IMR-90 (cell line): ENCODE data around the gene GRIA3. TPM values are rescaled to one million over a fixed set of nuclear protein-coding genes. Genes with fewer than 3 reads are reported as not detected.

Source experiments
- ATAC-seq: fragments of 200-7000 bp; cut with Tn5 transposase; 2 replicates; pipeline ENCODE4 v1.9.1; 2020; ENCODE audit warnings: low read depth, mild to moderate bottlenecking, moderate library complexity
- BruUV-seq: library from RNA; stranded (reverse); fragments of 400-500 nt; replicated peaks from 2 replicates; lab custom pipeline; 2021; lab: Mats Ljungman, UMichigan
- CTCF ChIA-PET: fragments of 300-600 bp; formaldehyde crosslinking; extraction: SDS; loops from one replicate; lab custom pipeline; 2021; ENCODE audit warnings: antibody characterized with exemption; lab: Yijun Ruan, JAX
- POLR2A ChIA-PET: fragments of 300-600 bp; sonication (Branson Sonifier 250); formaldehyde crosslinking; loops from one replicate; lab custom pipeline; 2022; ENCODE audit warnings: antibody characterized with exemption; ENCODE audit not compliant: unreplicated experiment; lab: Charles Lee
- DNase-seq: peaks from one replicate; pipeline ENCODE4 v3.0.0; 2013
- H2AFZ ChIP-seq: replicated peaks from 2 replicates; pipeline ENCODE3; 2013; ENCODE audit warnings: low read length, mild to moderate bottlenecking; ENCODE audit not compliant: poor library complexity
- H2AK5ac ChIP-seq: 2 replicates; pipeline ENCODE4 v1.6.1; 2013; ENCODE audit warnings: low read depth, low read length, inconsistent platforms
- H2AK9ac ChIP-seq: replicated peaks from 2 replicates; pipeline ENCODE3; 2013; ENCODE audit warnings: mild to moderate bottlenecking, low read depth, low read length, moderate library complexity; ENCODE audit not compliant: poor library complexity
- H2BK120ac ChIP-seq: 2 replicates; pipeline ENCODE4 v1.6.1; 2013; ENCODE audit warnings: low read depth, low read length, inconsistent platforms
- H2BK15ac ChIP-seq: 3 replicates; pipeline ENCODE4 v1.6.1; 2013; ENCODE audit warnings: low read depth, low read length, inconsistent platforms
- H2BK20ac ChIP-seq: 2 replicates; pipeline ENCODE4 v1.6.1; 2013; ENCODE audit warnings: low read depth, mild to moderate bottlenecking, inconsistent platforms, low read length, moderate library complexity
- H2BK5ac ChIP-seq: 2 replicates; pipeline ENCODE4 v1.6.1; 2013; ENCODE audit warnings: mild to moderate bottlenecking, low read depth, low read length, inconsistent platforms; ENCODE audit not compliant: poor library complexity, severe bottlenecking
- H3K14ac ChIP-seq: replicated peaks from 2 replicates; pipeline ENCODE4 v1.6.1; 2013; ENCODE audit warnings: low read depth, low read length, inconsistent platforms
- H3K18ac ChIP-seq: 2 replicates; pipeline ENCODE4 v1.6.1; 2013; ENCODE audit warnings: low read depth, low read length, control low read depth
- H3K23ac ChIP-seq: 2 replicates; pipeline ENCODE4 v1.6.1; 2013; ENCODE audit warnings: low read depth, low read length, inconsistent platforms
- H3K27ac ChIP-seq: 2 replicates; pipeline ENCODE4 v1.5.1; 2013; ENCODE audit warnings: mild to moderate bottlenecking, control low read depth, low read length; ENCODE audit not compliant: insufficient read depth
- H3K27me3 ChIP-seq: 2 replicates; pipeline ENCODE4 v1.6.1; 2013; ENCODE audit warnings: low read length; ENCODE audit not compliant: control insufficient read depth, insufficient read depth
- H3K36me3 ChIP-seq: 2 replicates; pipeline ENCODE4 v1.6.1; 2013; ENCODE audit warnings: low read length, mixed read lengths; ENCODE audit not compliant: control insufficient read depth, insufficient read depth
- H3K4ac ChIP-seq: 2 replicates; pipeline ENCODE4 v1.6.1; 2013; ENCODE audit warnings: low read depth, low read length, inconsistent platforms
- H3K4me1 ChIP-seq: 2 replicates; pipeline ENCODE4 v1.6.1; 2013; ENCODE audit warnings: low read length, mixed read lengths; ENCODE audit not compliant: control insufficient read depth, insufficient read depth
- H3K4me2 ChIP-seq: 2 replicates; pipeline ENCODE4 v1.6.1; 2013; ENCODE audit warnings: low read depth, mild to moderate bottlenecking, control low read depth, low read length, moderate library complexity
- H3K4me3 ChIP-seq: 2 replicates; pipeline ENCODE4 v1.5.1; 2013; ENCODE audit warnings: low read depth, mild to moderate bottlenecking, control low read depth, low read length, moderate library complexity; ENCODE audit not compliant: insufficient read depth
- H3K56ac ChIP-seq: 2 replicates; pipeline ENCODE4 v1.6.1; 2013; ENCODE audit warnings: low read length, inconsistent platforms; ENCODE audit not compliant: insufficient read depth; ENCODE audit errors: extremely low read depth
- H3K79me1 ChIP-seq, 2 experiments: 2 replicates each; pipeline ENCODE4 v1.6.1; 2013; ENCODE audit warnings: low read length in 2 of 2, inconsistent platforms in 1 of 2, low read depth in 1 of 2
- H3K9ac ChIP-seq: 2 replicates; pipeline ENCODE4 v1.6.1; 2013; ENCODE audit warnings: low read depth, low read length, control low read depth
- H3K9me1 ChIP-seq: 2 replicates; pipeline ENCODE4 v1.6.1; 2013; ENCODE audit warnings: low read length, inconsistent platforms; ENCODE audit not compliant: insufficient read depth
- H3K9me3 ChIP-seq: 2 replicates; pipeline ENCODE4 v1.6.1; 2013; ENCODE audit warnings: low read length; ENCODE audit not compliant: control insufficient read depth, insufficient read depth
- H4K20me1 ChIP-seq: 2 replicates; pipeline ENCODE4 v1.6.1; 2013; ENCODE audit warnings: low read length, inconsistent platforms; ENCODE audit not compliant: insufficient read depth
- H4K5ac ChIP-seq: 2 replicates; pipeline ENCODE4 v1.6.1; 2013; ENCODE audit warnings: mild to moderate bottlenecking, low read depth, low read length, control low read depth
- H4K8ac ChIP-seq, 2 experiments: 2 replicates each; pipeline ENCODE4 v1.6.1; 2013; ENCODE audit warnings: low read depth in 2 of 2, low read length in 2 of 2, control low read depth in 1 of 2, inconsistent platforms in 1 of 2
- H4K91ac ChIP-seq: 2 replicates; pipeline ENCODE4 v1.6.1; 2013; ENCODE audit warnings: low read depth, low read length, inconsistent platforms; ENCODE audit not compliant: insufficient read depth
- BHLHE40 ChIP-seq: fragments of 150-350 bp; IDR thresholded peaks from 2 replicates; pipeline ENCODE4 v1.6.1; 2016; ENCODE audit warnings: mild to moderate bottlenecking, low read depth, low read length
- WGBS, 2 experiments: methylation state at CpG; one replicate each; pipeline versions ENCODE4 v1.1.5 to v1.1.7; 2013; ENCODE audit warnings: missing lambda C conversion rate in 2 of 2; ENCODE audit not compliant: insufficient read length in 1 of 2; ENCODE audit errors: extremely low coverage in 2 of 2; 5-methylcytosine and 5-hydroxymethylcytosine counted together
- dilution Hi-C: fragments of 300-500 bp; cut with HindIII; formaldehyde crosslinking; loops from one replicate; pipeline ENCODE4 v1.14.3; 2018; ENCODE audit warnings: low sequenced_read_pairs; ENCODE audit not compliant: unreplicated experiment
- in situ Hi-C: fragments of 300-500 bp; cut with MboI; formaldehyde crosslinking; loops from 3 replicates; pipeline ENCODE4 v1.14.3; 2019; ENCODE audit warnings: low sequenced_read_pairs, inconsistent platforms, mixed read lengths
- intact Hi-C: fragments of 100-400 bp; cut with micrococcal nuclease; formaldehyde crosslinking; loops from 2 replicates; pipeline ENCODE4 v1.10.0; 2022
- polyA plus RNA-seq, 3 experiments: library from polyadenylated mRNA; depleted of rRNA; stranded (reverse); fragments of >200 nt; gene quantifications; 2 replicates each; pipeline ENCODE4 v1.2.3, GENCODE V29; 2012; ENCODE audit warnings: low replicate concordance in 1 of 3
- total RNA-seq: library from RNA; depleted of rRNA; stranded (reverse); fragments of >200 nt; gene quantifications from 2 replicates; pipeline ENCODE4 v1.2.3, GENCODE V29; 2012

Gene GRIA3
- total and polyA plus RNA-seq, 2 of the 4 experiments (the other 2 are of a cell fraction) = not detected

GRCh38 chrX:123199338-123199737 lies 15.3 kb downstream of the GRIA3 start:
- H3K9ac ChIP-seq = no peak overlapping the region
- H4K91ac ChIP-seq = no peak overlapping the region
- H3K4me3 ChIP-seq = no peak overlapping the region
- no peak overlapping the region for H3K4me2 ChIP-seq
- intact Hi-C loops (no loop called here), in situ Hi-C loops (no loop called here), dilution Hi-C loops (no loop called here)
- no peak overlapping the region for H2AFZ ChIP-seq
- no CpG with 5 or more reads among the region's 1 CpG for WGBS, 2 experiments
- H2AK5ac ChIP-seq = no peak overlapping the region
- no peaks in the 10 kb centered on the region for H3K4me1 ChIP-seq
- no peaks in the 10 kb centered on the region for H3K27me3 ChIP-seq
- no peak overlapping the region for H2BK120ac ChIP-seq
- no peak overlapping the region for H2AK9ac ChIP-seq
- H3K18ac ChIP-seq = no peak overlapping the region
- no TSS peak for BruUV-seq
- H3K36me3 ChIP-seq = no peaks in the 10 kb centered on the region
- no peak for ATAC-seq
- H3K9me1 ChIP-seq = no peaks in the 10 kb centered on the region
- no peaks in the 10 kb centered on the region for H4K20me1 ChIP-seq
- H3K79me1 ChIP-seq = no peaks in the 10 kb centered on the region
- no peak for DNase-seq
- H2BK5ac ChIP-seq = no peak overlapping the region
- no peaks in the 10 kb centered on the region for H3K9me3 ChIP-seq
- no peak overlapping the region for H2BK20ac ChIP-seq
- ChIA-PET POLR2A (no interaction called here), CTCF (no interaction called here)
- no peak overlapping the region for H2BK15ac ChIP-seq
- H4K5ac ChIP-seq = no peak overlapping the region
- no peak overlapping the region for H3K56ac ChIP-seq
- no peak overlapping the region for H3K27ac ChIP-seq
- TF ChIP-seq BHLHE40 = no peak
- H4K8ac ChIP-seq = no peak overlapping the region
- H3K23ac ChIP-seq = no peak overlapping the region
- no peak overlapping the region for H3K14ac ChIP-seq
- H3K4ac ChIP-seq = no peak overlapping the region
